Epithelial cell of prostate (primary cell): ENCODE measurements around the gene DNM3.

Source experiments
- DNase-seq: peaks from one replicate; pipeline ENCODE4 v3.0.0-alpha.2; 2011; ENCODE audit warnings: low read depth, low spot score
- H3K27ac ChIP-seq: fragments of 450-650 bp; 2 replicates; pipeline ENCODE4 v1.5.1; 2017; ENCODE audit warnings: mild to moderate bottlenecking

Gene DNM3

GRCh38 chr1:171912509-171913175 is 71.3 kb downstream of the DNM3 start:
- H3K27ac ChIP-seq, result no peak overlapping the region
- DNase-seq, result no peak

GRCh38 chr1:171913385-171913784 is 72.1 kb downstream of the DNM3 start:
- no peak overlapping the region for H3K27ac ChIP-seq
- DNase-seq, result no peak

- no peak for DNase-seq
- no peak overlapping the region for H3K27ac ChIP-seq
Measured at GRCh38 chr1:171916315-171916771, 75.0 kb downstream of the DNM3 start.

- DNase-seq, result no peak
- no peak overlapping the region for H3K27ac ChIP-seq
Measured at GRCh38 chr1:171917331-171917730, 76.0 kb downstream of the DNM3 start.

GRCh38 chr1:171919891-171920887 is 78.9 kb downstream of the DNM3 start:
- no peak for DNase-seq
- no peak overlapping the region for H3K27ac ChIP-seq

- no peak for DNase-seq
- no peak overlapping the region for H3K27ac ChIP-seq
Measured at GRCh38 chr1:171922999-171923398, 81.7 kb downstream of the DNM3 start.

- DNase-seq, result no peak
- H3K27ac ChIP-seq, result no peak overlapping the region
Measured at GRCh38 chr1:171929121-171929520, 87.8 kb downstream of the DNM3 start.

GRCh38 chr1:171931752-171932151 is 90.5 kb downstream of the DNM3 start:
- no peak for DNase-seq

GRCh38 chr1:171934664-171935063 is 93.4 kb downstream of the DNM3 start:
- no peak overlapping the region for H3K27ac ChIP-seq
- DNase-seq, result no peak

More at GRCh38 chr1:171931752-171932151, 90.5 kb downstream of the DNM3 start:
- H3K27ac ChIP-seq, result no peak overlapping the region

- no peak overlapping the region for H3K27ac ChIP-seq
- DNase-seq, result no peak
Measured at GRCh38 chr1:171935086-171935485, 93.8 kb downstream of the DNM3 start.

GRCh38 chr1:171935664-171936063 is 94.4 kb downstream of the DNM3 start:
- no peak overlapping the region for H3K27ac ChIP-seq
- no peak for DNase-seq

- DNase-seq, result no peak
- H3K27ac ChIP-seq, result no peak overlapping the region
Measured at GRCh38 chr1:171937938-171938337, 96.6 kb downstream of the DNM3 start.

- DNase-seq, result no peak
- H3K27ac ChIP-seq, result no peak overlapping the region
Measured at GRCh38 chr1:171939740-171940139, 98.4 kb downstream of the DNM3 start.

GRCh38 chr1:171940368-171940767 is 99.1 kb downstream of the DNM3 start:
- no peak for DNase-seq
- H3K27ac ChIP-seq, result no peak overlapping the region

GRCh38 chr1:171941920-171942319 is 100.6 kb downstream of the DNM3 start:
- DNase-seq, result no peak
- H3K27ac ChIP-seq, result no peak overlapping the region

- H3K27ac ChIP-seq, result no peak overlapping the region
- DNase-seq, result no peak
Measured at GRCh38 chr1:171943973-171944561, 102.8 kb downstream of the DNM3 start.

GRCh38 chr1:171948511-171948910 is 107.2 kb downstream of the DNM3 start:
- DNase-seq, result peak; percentile 33
- H3K27ac ChIP-seq, result no peak overlapping the region

- no peak overlapping the region for H3K27ac ChIP-seq
- DNase-seq, result no peak
Measured at GRCh38 chr1:171949316-171949715, 108.0 kb downstream of the DNM3 start.

GRCh38 chr1:171953835-171954234 is 112.5 kb downstream of the DNM3 start:
- DNase-seq, result no peak
- no peak overlapping the region for H3K27ac ChIP-seq

GRCh38 chr1:171954361-171954760 is 113.1 kb downstream of the DNM3 start:
- DNase-seq, result no peak
- no peak overlapping the region for H3K27ac ChIP-seq

GRCh38 chr1:171961861-171962260 is 120.6 kb downstream of the DNM3 start:
- no peak overlapping the region for H3K27ac ChIP-seq
- no peak for DNase-seq
